Measurements from ENCODE around the gene PLBD2. TPM values are rescaled to one million over a fixed set of nuclear protein-coding genes. Genes with fewer than 3 reads are reported as not detected.

PLBD2 gene
- total and polyA plus RNA-seq, 10 of the 15 experiments (the other 5 are each of a cell fraction or from before 2014, with no cell fraction given): 1.4 to 16.6 (median 5.9) TPM

GRCh38 chr12:113422030-113422885 lies 63.9 kb downstream of the PLBD2 start, which contains the start of gene SDSL (continued):
- TF ChIP-seq, protein P1, sequence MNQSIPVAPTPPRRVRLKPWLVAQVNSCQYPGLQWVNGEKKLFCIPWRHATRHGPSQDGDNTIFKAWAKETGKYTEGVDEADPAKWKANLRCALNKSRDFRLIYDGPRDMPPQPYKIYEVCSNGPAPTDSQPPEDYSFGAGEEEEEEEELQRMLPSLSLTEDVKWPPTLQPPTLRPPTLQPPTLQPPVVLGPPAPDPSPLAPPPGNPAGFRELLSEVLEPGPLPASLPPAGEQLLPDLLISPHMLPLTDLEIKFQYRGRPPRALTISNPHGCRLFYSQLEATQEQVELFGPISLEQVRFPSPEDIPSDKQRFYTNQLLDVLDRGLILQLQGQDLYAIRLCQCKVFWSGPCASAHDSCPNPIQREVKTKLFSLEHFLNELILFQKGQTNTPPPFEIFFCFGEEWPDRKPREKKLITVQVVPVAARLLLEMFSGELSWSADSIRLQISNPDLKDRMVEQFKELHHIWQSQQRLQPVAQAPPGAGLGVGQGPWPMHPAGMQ (IDR thresholded peaks at IDR 0.05; ENCODE audit: borderline replicate concordance): no peak
- TF ChIP-seq BACH1 (IDR thresholded peaks at IDR 0.05; ENCODE audit: borderline replicate concordance) (no peak), MEF2B (IDR thresholded peaks at IDR 0.05; ENCODE audit: partially characterized antibody, poor library complexity, severe bottlenecking) (peak; percentile 40), JUNB (IDR thresholded peaks at IDR 0.05) (peak; percentile 42; the same call in 1 of the 2 replicates), SIN3A (IDR thresholded peaks at IDR 0.05; ENCODE audit: low read depth, low read length) (peak; percentile 53; the same call in 1 of the 2 replicates), KAT2A (conservative IDR thresholded peaks at IDR 0.05; ENCODE audit: control insufficient read depth, low read depth, low read length) (no peak), JUND (IDR thresholded peaks at IDR 0.05; ENCODE audit: low read depth, low read length) (peak; percentile 68; the same call in 1 of the 2 replicates), SMAD1 (IDR thresholded peaks at IDR 0.05; ENCODE audit: low read depth, partially characterized antibody) (no peak), ATF7 (IDR thresholded peaks at IDR 0.05; ENCODE audit: low read depth) (peak; percentile 85), RB1 (IDR thresholded peaks at IDR 0.05; ENCODE audit: borderline replicate concordance) (0 out of 2 replicates have a peak, but pooled peaks have one; percentile 35), RBBP5 (conservative IDR thresholded peaks at IDR 0.05) (no peak), GATAD2B (conservative IDR thresholded peaks at IDR 0.05; ENCODE audit: low read depth) (peak; percentile 40; the same call in 1 of the 2 replicates), BCL3 (IDR thresholded peaks at IDR 0.05; ENCODE audit: borderline replicate concordance, insufficient read depth, low read depth, low read length, poor library complexity, severe bottlenecking) (peak; percentile 41), CREM (IDR thresholded peaks at IDR 0.05; ENCODE audit: low read depth) (no peak), TARDBP (IDR thresholded peaks at IDR 0.05; ENCODE audit: borderline replicate concordance) (no peak), MXI1 (IDR thresholded peaks at IDR 0.05; ENCODE audit: low read depth, low read length) (peak; percentile 46; the same call in 1 of the 2 replicates), SREBF2 (IDR thresholded peaks at IDR 0.05; ENCODE audit: low read length) (no peak), POLR2AphosphoS5 (IDR thresholded peaks at IDR 0.05; ENCODE audit: low read length) (0 out of 2 replicates have a peak, but pooled peaks have one; percentile 53), HCFC1 (IDR thresholded peaks at IDR 0.05; ENCODE audit: low read length) (no peak), DPF2 (IDR thresholded peaks at IDR 0.05) (peak; percentile 80; the same call in 1 of the 2 replicates), ZNF24 (IDR thresholded peaks at IDR 0.05) (no peak), IKZF1 (conservative IDR thresholded peaks at IDR 0.05) (peak; percentile 84), RUNX3 (IDR thresholded peaks at IDR 0.05; ENCODE audit: low read length) (peak; percentile 40)
- TF ChIP-seq, protein P2, sequence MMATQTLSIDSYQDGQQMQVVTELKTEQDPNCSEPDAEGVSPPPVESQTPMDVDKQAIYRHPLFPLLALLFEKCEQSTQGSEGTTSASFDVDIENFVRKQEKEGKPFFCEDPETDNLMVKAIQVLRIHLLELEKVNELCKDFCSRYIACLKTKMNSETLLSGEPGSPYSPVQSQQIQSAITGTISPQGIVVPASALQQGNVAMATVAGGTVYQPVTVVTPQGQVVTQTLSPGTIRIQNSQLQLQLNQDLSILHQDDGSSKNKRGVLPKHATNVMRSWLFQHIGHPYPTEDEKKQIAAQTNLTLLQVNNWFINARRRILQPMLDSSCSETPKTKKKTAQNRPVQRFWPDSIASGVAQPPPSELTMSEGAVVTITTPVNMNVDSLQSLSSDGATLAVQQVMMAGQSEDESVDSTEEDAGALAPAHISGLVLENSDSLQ (IDR thresholded peaks at IDR 0.05): peak; percentile 64
- TF ChIP-seq, protein P3, sequence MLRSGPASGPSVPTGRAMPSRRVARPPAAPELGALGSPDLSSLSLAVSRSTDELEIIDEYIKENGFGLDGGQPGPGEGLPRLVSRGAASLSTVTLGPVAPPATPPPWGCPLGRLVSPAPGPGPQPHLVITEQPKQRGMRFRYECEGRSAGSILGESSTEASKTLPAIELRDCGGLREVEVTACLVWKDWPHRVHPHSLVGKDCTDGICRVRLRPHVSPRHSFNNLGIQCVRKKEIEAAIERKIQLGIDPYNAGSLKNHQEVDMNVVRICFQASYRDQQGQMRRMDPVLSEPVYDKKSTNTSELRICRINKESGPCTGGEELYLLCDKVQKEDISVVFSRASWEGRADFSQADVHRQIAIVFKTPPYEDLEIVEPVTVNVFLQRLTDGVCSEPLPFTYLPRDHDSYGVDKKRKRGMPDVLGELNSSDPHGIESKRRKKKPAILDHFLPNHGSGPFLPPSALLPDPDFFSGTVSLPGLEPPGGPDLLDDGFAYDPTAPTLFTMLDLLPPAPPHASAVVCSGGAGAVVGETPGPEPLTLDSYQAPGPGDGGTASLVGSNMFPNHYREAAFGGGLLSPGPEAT (IDR thresholded peaks at IDR 0.05; ENCODE audit: low read depth): peak; percentile 77

Measured in GM12878 (cell line).